H1 (cell line): Measurements from ENCODE around the gene CCDC88C. TPM values are rescaled to one million over a fixed set of nuclear protein-coding genes. Genes with fewer than 3 reads are reported as not detected.

ENCODE experiments used
- CTBP2 ChIP-seq: IDR thresholded peaks from 2 replicates; pipeline ENCODE4 v1.7.0; 2011; ENCODE audit warnings: borderline replicate concordance, mild to moderate bottlenecking, moderate library complexity, mixed read lengths, low read length; ENCODE audit not compliant: insufficient read depth, insufficient read length
- polyA plus RNA-seq, 7 experiments: library from polyadenylated mRNA; depleted of rRNA in 3 of 7; stranded (reverse) in 5 of 7; unstranded in 2 of 7; fragments of >200 nt in 5 of 7; fragments of 200-250 nt in 2 of 7; gene quantifications; 1 replicate in 5 of 7; 2 replicates in 1 of 7; 4 replicates in 1 of 7; pipeline versions ENCODE4 v1.2.1 to v1.2.3, GENCODE V29; 2011 to 2013; ENCODE audit warnings: missing spikeins in 2 of 7, mixed read lengths in 2 of 7
- total RNA-seq: library from RNA; stranded (reverse); fragmentation: NEBNext Ultra II Directional; extraction: Animal tissue kit (Norgen Biotek cat#: 25700); gene quantifications from 2 replicates; pipeline ENCODE4 v1.2.1, GENCODE V29; 2021

The CCDC88C gene
- total and polyA plus RNA-seq, 2 of the 8 experiments (the other 6 are each of a cell fraction or from before 2014, with no cell fraction given) = 10.3 to 57.7 TPM

GRCh38 chr14:91369628-91370445, 47.8 kb downstream of the CCDC88C start (continued):
- no peak for TF ChIP-seq CTBP2
- TF ChIP-seq, all 59 proteins: peak for 0
